GM13977 (cell line): Measurements from ENCODE around the gene APC.

Source experiments
- DNase-seq: peaks from one replicate; pipeline ENCODE4 v3.0.0; 2012; ENCODE audit warnings: low spot score
- CTCF ChIP-seq: IDR thresholded peaks from 2 replicates; pipeline ENCODE4 v1.5.1; 2012; ENCODE audit warnings: mild to moderate bottlenecking, control low read depth; ENCODE audit not compliant: insufficient read depth; ENCODE audit errors: extremely low read depth, missing control alignments
- in situ Hi-C: fragments of 300-500 bp; cut with MboI; formaldehyde crosslinking; loops from one replicate; pipeline ENCODE4 v1.12.0; 2022; ENCODE audit warnings: low sequenced_read_pairs, low pct_unique_long_range_greater_than_20kb, mixed read lengths, inconsistent platforms; ENCODE audit not compliant: unreplicated experiment

Gene APC

GRCh38 chr5:112793201-112793600 is 55.5 kb downstream of the APC start:
- DNase-seq, result no peak
- TF ChIP-seq CTCF, result no peak
- in situ Hi-C loops, result no loop called here

- TF ChIP-seq CTCF, result no peak
- in situ Hi-C loops, result no loop called here
Observed at GRCh38 chr5:112794410-112794809, 56.7 kb downstream of the APC start.

DNA sequence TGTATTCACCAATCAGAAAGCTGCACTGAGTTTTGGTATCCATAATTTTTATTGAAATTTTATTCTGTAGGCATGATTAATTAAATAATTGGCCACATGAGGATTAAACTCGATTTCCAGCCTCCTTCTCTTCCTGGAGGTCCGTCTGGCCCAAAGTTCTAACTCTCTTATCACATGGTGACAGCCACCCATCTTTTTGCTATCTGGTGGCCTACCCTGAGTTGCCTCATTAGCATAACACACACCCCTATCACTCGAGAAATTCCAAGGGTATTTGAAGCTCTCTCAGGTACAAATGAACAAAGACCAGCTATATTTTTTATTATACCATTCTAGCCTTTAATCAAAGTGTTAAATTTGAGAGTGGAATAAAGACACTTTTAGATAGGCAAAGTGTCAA is 57.7 kb downstream of the APC start:
- in situ Hi-C loops, result no loop called here
- no peak for TF ChIP-seq CTCF
- DNase-seq, result no peak

More at GRCh38 chr5:112794410-112794809, 56.7 kb downstream of the APC start:
- no peak for DNase-seq

DNA sequence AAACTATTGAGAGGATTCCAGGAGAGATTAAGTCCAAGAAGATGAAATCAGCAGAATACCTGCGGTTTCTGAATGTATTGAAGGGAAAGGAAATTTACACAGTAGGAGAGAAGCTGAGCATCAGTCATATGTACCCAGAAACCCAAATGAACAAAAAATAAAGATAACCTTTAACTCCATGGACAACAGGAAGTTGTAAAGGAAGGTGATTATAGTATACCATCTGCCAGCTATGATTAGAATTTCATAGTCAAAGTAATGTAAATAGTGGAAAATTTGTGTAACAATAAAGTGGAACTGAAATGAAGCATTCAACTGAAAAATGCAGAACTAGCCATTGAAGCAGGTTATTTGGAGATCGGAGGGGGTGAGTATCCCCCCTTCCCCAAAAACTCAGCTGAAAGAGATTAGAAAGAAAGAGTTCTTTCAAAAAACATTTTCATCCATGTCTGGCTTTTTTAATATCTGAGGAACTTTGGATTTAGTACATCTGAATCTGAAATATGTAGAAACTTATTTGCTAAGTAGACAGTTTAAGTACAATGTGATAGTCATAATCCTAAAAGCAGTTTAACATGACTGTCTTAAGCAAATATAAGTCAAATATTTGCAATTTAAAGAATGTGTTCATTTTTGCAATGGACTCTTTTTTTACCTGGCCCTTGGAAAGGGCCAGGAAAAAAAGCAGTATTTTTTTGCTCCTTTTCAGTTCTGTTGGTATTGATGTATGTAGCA is 58.4 kb downstream of the APC start:
- in situ Hi-C loops, result no loop called here
- TF ChIP-seq CTCF, result no peak
- no peak for DNase-seq

- DNase-seq, result no peak
- in situ Hi-C loops, result no loop called here
- TF ChIP-seq CTCF, result no peak
Observed at GRCh38 chr5:112799661-112800060, 62.0 kb downstream of the APC start.

GRCh38 chr5:112800891-112801290 is 63.2 kb downstream of the APC start:
- in situ Hi-C loops, result no loop called here
- TF ChIP-seq CTCF, result no peak
- no peak for DNase-seq
